HEK293 (cell line): ENCODE results near the gene TAPBPL.

Source experiments
- CTCF ChIA-PET: fragments of 350-600 bp; formaldehyde crosslinking; extraction: SDS; loops from one replicate; lab custom pipeline; 2021; ENCODE audit warnings: antibody characterized with exemption; lab: Yijun Ruan, JAX
- POLR2A ChIA-PET: fragments of 300-600 bp; formaldehyde crosslinking; extraction: SDS; loops from one replicate; lab custom pipeline; 2020; ENCODE audit warnings: antibody characterized with exemption, inconsistent platforms; lab: Yijun Ruan, JAX
- H3K27ac ChIP-seq: fragments of 200-500 bp; sonication (Bioruptor generic); 2 replicates; pipeline ENCODE4 v1.5.1; 2014; ENCODE audit warnings: low read depth, low read length, control low read depth, inconsistent platforms; ENCODE audit errors: extremely low read depth
- H3K36me3 ChIP-seq, 2 experiments: fragments of 200-500 bp in 1 of 2; sonication (Bioruptor generic) in 1 of 2; 1 replicate in 1 of 2; 2 replicates in 1 of 2; pipeline ENCODE4 v1.5.1; 2014 to 2017; ENCODE audit warnings: inconsistent platforms in 2 of 2, low read length in 2 of 2; ENCODE audit not compliant: control insufficient read depth in 2 of 2, insufficient read depth in 1 of 2
- H3K4me1 ChIP-seq: fragments of 200-500 bp; sonication (Bioruptor generic); 2 replicates; pipeline ENCODE4 v1.5.1; 2014; ENCODE audit warnings: mild to moderate bottlenecking, low read length, inconsistent platforms; ENCODE audit not compliant: control insufficient read depth, insufficient read depth
- H3K4me3 ChIP-seq: 2 replicates; pipeline ENCODE4 v1.5.1; 2011; ENCODE audit warnings: low read depth, mild to moderate bottlenecking, control low read depth, low read length, moderate library complexity
- H3K9me3 ChIP-seq: fragments of 200-500 bp; sonication (Bioruptor generic); 2 replicates; pipeline ENCODE4 v1.5.1; 2014; ENCODE audit warnings: low read depth, low read length, inconsistent platforms; ENCODE audit not compliant: control insufficient read depth, insufficient read depth
- KLF9 ChIP-seq: fragments of 450-650 bp; formaldehyde crosslinking; IDR thresholded peaks from 2 replicates; pipeline ENCODE4 v1.5.1; 2016; ENCODE audit warnings: missing biosample characterization, missing genetic modification characterization, low read depth
- SCRT2 ChIP-seq: fragments of 450-650 bp; formaldehyde crosslinking; IDR thresholded peaks from 2 replicates; pipeline ENCODE4 v1.5.1; 2016; ENCODE audit warnings: missing biosample characterization, missing genetic modification characterization
- ZIC2 ChIP-seq: fragments of 450-650 bp; formaldehyde crosslinking; IDR thresholded peaks from 2 replicates; pipeline ENCODE4 v1.5.1; 2016; ENCODE audit warnings: missing biosample characterization, missing genetic modification characterization
- ZNF155 ChIP-seq: fragments of 450-650 bp; formaldehyde crosslinking; IDR thresholded peaks from 2 replicates; pipeline ENCODE4 v1.5.1; 2016; ENCODE audit warnings: missing biosample characterization, missing genetic modification characterization
- ZNF341 ChIP-seq: fragments of 450-650 bp; formaldehyde crosslinking; IDR thresholded peaks from 2 replicates; pipeline ENCODE4; 2016; ENCODE audit warnings: low read depth, missing biosample characterization, missing genetic modification characterization
- ZNF692 ChIP-seq: fragments of 450-650 bp; formaldehyde crosslinking; IDR thresholded peaks from 2 replicates; pipeline ENCODE4 v1.5.1; 2016; ENCODE audit warnings: missing biosample characterization, missing genetic modification characterization
- TF ChIP-seq, protein P1 (sequence below): IDR thresholded peaks from 2 replicates; pipeline ENCODE4 v1.6.1; 2011; ENCODE audit warnings: mild to moderate bottlenecking, low read depth, low read length, borderline replicate concordance
- TF ChIP-seq, protein P2 (sequence below): fragments of 450-650 bp; formaldehyde crosslinking; IDR thresholded peaks from 2 replicates; pipeline ENCODE4 v1.5.1; 2016; ENCODE audit warnings: missing biosample characterization, missing genetic modification characterization
- TF ChIP-seq, protein P3 (sequence below): fragments of 450-650 bp; formaldehyde crosslinking; IDR thresholded peaks from 2 replicates; pipeline ENCODE4 v1.5.1; 2016; ENCODE audit warnings: missing biosample characterization, missing genetic modification characterization

Gene TAPBPL

DNA sequence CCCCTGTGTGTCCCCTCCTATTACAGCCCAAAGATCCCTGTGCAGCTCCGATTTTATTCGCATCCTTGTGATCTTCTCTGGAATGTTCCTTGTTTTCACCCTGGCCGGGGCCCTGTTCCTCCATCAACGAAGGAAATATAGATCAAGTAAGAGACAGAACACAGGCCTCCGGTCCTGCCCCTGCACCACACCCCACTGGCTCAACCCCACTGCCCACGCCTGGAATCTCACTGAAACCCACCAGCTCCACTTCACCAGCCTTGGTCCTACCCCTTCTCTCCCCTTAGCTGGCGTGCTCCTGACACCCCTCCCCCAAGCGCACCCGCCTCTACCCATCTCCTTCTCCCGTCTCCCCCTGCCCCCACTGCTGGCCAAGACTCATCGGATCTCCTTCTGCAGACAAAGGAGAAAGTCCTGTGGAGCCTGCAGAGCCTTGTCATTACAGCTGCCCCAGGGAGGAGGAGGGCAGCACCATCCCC is 934 bp upstream of the TAPBPL start (continued):
- TF ChIP-seq, protein P1, sequence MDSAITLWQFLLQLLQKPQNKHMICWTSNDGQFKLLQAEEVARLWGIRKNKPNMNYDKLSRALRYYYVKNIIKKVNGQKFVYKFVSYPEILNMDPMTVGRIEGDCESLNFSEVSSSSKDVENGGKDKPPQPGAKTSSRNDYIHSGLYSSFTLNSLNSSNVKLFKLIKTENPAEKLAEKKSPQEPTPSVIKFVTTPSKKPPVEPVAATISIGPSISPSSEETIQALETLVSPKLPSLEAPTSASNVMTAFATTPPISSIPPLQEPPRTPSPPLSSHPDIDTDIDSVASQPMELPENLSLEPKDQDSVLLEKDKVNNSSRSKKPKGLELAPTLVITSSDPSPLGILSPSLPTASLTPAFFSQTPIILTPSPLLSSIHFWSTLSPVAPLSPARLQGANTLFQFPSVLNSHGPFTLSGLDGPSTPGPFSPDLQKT: no peak
- TF ChIP-seq, protein P2, sequence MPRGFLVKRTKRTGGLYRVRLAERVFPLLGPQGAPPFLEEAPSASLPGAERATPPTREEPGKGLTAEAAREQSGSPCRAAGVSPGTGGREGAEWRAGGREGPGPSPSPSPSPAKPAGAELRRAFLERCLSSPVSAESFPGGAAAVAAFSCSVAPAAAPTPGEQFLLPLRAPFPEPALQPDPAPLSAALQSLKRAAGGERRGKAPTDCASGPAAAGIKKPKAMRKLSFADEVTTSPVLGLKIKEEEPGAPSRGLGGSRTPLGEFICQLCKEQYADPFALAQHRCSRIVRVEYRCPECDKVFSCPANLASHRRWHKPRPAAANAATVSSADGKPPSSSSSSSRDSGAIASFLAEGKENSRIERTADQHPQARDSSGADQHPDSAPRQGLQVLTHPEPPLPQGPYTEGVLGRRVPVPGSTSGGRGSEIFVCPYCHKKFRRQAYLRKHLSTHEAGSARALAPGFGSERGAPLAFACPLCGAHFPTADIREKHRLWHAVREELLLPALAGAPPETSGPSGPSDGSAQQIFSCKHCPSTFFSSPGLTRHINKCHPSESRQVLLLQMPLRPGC (tag by site-specific recombination): no peak
- no peak for TF ChIP-seq ZNF692 (tag by site-specific recombination)
- TF ChIP-seq ZNF155 (tag by site-specific recombination): no peak

DNA sequence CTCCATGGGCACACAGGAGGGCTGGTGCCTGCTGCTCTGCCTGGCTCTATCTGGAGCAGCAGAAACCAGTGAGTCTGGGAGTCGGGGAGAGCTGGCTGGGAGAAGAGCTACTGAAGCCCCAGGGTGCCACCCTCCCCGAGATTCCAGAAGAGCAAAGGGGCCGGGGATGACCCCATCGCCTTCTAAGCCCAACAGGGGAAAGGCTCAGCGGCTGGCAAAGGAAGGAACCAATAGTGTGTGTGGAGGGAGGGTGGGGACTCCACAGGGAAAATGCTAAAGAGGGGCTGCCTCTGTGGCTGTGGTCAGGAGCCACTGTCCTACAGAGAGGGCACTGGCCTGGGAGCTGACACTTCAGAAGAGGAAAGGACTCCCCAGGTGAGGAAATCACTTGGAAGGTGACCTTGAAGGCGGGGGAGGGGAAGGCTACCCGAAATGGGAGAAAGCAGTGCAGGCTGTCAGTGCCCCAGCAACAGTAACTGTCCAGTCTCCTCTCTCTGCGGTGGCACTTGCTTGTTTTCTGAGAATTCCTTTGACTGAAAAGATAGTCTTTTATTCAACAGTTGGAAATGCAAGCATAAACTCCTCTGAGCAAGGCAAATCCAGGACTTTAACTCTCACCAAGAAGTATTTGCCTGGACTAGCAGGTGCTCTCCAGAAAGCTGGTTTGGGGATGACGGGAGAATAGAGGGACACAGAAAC is 552 bp downstream of the TAPBPL start:
- Histone ChIP-seq H3K4me1 (no peaks in the 10 kb centered on the region), H3K27ac (no peak overlapping the region), H3K9me3 (no peaks in the 10 kb centered on the region), H3K36me3 (peaks cover 0 to under 1% of the 10 kb centered on the region in 2 experiments; a peak in 1 of 3 replicates), H3K4me3 (no peak overlapping the region)
- TF ChIP-seq KLF9 (no peak), ZNF341 (tag by site-specific recombination) (peak; percentile 35; the same call in 1 of the 2 replicates), SCRT2 (tag by site-specific recombination) (peak; percentile 42; the same call in 1 of the 2 replicates), ZIC2 (tag by site-specific recombination) (peak; percentile 71)
- TF ChIP-seq, protein P3, sequence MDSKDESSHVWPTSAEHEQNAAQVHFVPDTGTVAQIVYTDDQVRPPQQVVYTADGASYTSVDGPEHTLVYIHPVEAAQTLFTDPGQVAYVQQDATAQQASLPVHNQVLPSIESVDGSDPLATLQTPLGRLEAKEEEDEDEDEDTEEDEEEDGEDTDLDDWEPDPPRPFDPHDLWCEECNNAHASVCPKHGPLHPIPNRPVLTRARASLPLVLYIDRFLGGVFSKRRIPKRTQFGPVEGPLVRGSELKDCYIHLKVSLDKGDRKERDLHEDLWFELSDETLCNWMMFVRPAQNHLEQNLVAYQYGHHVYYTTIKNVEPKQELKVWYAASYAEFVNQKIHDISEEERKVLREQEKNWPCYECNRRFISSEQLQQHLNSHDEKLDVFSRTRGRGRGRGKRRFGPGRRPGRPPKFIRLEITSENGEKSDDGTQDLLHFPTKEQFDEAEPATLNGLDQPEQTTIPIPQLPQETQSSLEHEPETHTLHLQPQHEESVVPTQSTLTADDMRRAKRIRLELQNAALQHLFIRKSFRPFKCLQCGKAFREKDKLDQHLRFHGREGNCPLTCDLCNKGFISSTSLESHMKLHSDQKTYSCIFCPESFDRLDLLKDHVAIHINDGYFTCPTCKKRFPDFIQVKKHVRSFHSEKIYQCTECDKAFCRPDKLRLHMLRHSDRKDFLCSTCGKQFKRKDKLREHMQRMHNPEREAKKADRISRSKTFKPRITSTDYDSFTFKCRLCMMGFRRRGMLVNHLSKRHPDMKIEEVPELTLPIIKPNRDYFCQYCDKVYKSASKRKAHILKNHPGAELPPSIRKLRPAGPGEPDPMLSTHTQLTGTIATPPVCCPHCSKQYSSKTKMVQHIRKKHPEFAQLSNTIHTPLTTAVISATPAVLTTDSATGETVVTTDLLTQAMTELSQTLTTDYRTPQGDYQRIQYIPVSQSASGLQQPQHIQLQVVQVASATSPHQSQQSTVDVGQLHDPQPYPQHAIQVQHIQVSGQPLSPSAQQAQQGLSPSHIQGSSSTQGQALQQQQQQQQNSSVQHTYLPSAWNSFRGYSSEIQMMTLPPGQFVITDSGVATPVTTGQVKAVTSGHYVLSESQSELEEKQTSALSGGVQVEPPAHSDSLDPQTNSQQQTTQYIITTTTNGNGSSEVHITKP (tag by site-specific recombination): peak; percentile 71
- CTCF ChIA-PET: interaction anchor here (0.8 to 2.4 kb wide), 4 partner anchors 11 to 257 kb away, joined by 3 to 12 read pairs (median 4); no protein-coding TSS in a partner anchor
- POLR2A ChIA-PET: interaction anchor here (0.8 to 2.4 kb wide), 3 partner anchors 13 to 18 kb away, joined by 3 to 7 read pairs (median 3); partner anchors contain the start of gene VAMP1

GRCh38 chr12:6452944-6453630 is 1.2 kb downstream of the TAPBPL start:
- TF ChIP-seq, protein P1: no peak
- H3K27ac ChIP-seq: no peak overlapping the region
- CTCF ChIA-PET: interaction anchor here (0.7 to 2.4 kb wide), 5 partner anchors 10 to 257 kb away, joined by 3 to 12 read pairs (median 3); no protein-coding TSS in a partner anchor
- H3K36me3 ChIP-seq: peaks cover 0 to 3% of the 10 kb centered on the region in 2 experiments; a peak in 1 of 3 replicates
- no peaks in the 10 kb centered on the region for H3K9me3 ChIP-seq
- H3K4me1 ChIP-seq: no peaks in the 10 kb centered on the region
- POLR2A ChIA-PET: interaction anchor here (0.8 to 2.4 kb wide), 2 partner anchors 17 to 18 kb away, joined by 3 to 7 read pairs; partner anchors contain the start of gene VAMP1
- no peak overlapping the region for H3K4me3 ChIP-seq
